SK-N-DZ (cell line): ENCODE measurements around the gene RFX2.
"Not testable (repeated sequence)": the region's sequence is repeated elsewhere in the genome, so short reads cannot be mapped to it uniquely, and the experiment has no call there.

Experiments
- DNase-seq: peaks from one replicate; pipeline ENCODE4 v3.0.0-alpha.2; 2015; ENCODE audit warnings: low spot score

Gene RFX2

DNA sequence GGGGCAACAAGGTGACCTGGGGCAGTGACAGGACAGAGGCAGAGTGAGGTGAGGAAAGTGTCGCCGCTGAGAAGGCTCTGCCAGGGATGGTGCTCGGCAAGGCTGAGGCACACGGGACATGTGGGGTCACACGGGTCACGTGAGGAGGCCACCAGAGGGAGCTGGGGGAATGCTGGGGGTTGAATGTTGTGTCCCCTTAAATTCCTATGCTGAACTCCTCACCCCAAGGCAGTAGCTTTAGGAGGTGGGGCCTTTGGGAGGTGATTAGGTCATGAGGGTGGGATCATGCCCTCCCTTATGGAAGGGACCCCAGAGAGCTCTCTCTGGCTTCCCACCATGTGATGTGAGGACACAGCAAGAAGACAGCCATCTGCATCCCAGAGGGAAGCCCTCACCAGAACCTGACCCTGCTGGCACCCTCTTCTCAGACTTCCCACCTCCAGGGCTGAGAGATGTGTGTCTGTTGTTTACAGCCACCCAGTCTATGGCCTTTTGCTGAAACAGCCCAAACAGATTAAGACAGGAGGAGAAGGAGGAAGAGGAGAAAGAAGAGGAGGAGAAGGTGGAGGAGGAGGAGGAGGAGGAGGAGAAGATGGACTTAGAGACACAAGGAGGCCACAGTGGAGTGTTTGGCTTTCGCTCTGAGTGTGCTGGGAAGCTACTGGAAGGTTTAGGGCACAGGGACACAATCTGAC is 35.4 kb downstream of the RFX2 start:
- no peak for DNase-seq

DNA sequence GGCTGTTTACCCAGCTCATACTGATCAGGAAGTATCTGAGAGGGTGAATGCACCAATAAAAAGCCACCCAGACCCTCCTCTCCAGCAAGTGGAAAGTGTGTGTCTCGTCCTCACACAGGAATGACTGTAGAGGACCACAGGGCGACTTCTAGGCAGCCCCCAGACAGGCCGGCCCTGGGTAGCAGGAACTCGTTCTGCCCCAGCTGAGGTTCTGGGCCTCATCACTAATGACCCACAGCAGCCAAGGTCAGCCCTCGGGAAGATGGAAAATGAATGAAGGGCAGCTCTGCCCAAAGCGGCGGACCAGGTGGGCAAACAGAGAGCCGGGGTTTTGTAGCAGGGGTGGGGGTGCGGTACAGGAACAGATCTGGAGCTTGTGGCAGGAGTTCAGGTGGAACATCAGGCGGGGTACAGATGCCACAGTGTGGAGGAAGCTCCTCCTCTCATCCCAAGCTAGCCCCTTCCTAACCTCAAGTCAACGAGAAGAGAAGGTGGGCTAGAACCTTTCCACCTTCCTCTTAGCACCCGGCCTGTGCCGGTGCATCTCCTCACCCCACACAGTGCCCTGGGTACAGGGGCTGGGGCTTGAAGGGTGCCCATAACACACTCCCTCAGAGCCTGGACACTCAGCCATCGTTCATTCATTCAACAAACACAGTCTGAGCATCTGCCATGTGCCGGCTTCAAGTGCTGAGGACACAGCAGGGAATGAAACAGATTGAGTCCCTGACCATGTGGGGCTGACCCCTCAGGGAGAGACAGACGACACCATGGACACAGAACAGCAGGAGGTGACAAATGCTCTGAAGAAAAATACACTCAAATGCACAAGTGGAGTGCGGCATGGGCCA is 36.2 kb downstream of the RFX2 start:
- no peak for DNase-seq

DNA sequence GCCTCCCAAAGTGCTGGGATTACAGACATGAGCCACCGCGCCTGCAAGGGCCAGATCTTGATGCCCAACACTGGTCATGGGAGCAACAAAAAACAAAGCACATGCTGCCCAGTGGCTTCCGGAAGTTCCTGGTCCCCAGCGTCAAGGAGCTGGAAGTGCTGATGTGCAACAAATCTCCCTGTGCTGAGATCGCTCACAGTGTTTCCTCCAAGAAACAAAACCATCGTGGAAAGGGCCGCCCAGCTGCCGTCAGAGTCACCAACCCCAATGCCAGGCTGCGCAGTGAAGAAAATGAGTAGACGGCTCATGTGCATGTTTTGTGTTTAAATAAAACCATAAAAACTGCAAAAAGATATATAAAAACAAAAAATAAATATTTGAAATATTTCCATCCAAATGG is 37.1 kb downstream of the RFX2 start:
- not testable (repeated sequence) for DNase-seq

DNA sequence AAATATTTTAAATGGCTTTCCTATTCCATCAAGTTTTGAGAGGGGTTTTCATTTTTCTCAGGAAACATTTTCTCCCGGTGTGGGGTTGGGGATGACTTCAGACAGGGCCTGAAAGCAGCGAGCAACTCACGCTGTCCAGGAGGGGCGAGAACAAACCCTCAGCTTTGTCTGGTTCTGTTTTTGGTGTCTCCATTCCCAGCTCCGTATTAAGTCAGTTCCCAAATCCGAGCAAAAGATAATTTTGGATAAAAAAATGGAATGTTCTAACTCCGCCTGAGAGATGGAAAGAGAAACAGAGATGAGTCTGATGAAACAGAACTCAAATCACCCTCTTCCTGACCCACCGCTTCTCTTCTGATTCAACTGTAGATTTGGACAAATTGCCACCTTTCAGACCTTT is 38.4 kb downstream of the RFX2 start:
- DNase-seq: no peak

GRCh38 chr19:6070720-6071485 is 39.4 kb downstream of the RFX2 start:
- DNase-seq: no peak

GRCh38 chr19:6070207-6070681 is 40.1 kb downstream of the RFX2 start:
- DNase-seq: no peak

- no peak for DNase-seq
Observed at GRCh38 chr19:6069268-6069791, 41.0 kb downstream of the RFX2 start.

GRCh38 chr19:6068711-6069110 is 41.6 kb downstream of the RFX2 start:
- no peak for DNase-seq

- DNase-seq: no peak
Observed at GRCh38 chr19:6067975-6068374, 42.3 kb downstream of the RFX2 start.

DNA sequence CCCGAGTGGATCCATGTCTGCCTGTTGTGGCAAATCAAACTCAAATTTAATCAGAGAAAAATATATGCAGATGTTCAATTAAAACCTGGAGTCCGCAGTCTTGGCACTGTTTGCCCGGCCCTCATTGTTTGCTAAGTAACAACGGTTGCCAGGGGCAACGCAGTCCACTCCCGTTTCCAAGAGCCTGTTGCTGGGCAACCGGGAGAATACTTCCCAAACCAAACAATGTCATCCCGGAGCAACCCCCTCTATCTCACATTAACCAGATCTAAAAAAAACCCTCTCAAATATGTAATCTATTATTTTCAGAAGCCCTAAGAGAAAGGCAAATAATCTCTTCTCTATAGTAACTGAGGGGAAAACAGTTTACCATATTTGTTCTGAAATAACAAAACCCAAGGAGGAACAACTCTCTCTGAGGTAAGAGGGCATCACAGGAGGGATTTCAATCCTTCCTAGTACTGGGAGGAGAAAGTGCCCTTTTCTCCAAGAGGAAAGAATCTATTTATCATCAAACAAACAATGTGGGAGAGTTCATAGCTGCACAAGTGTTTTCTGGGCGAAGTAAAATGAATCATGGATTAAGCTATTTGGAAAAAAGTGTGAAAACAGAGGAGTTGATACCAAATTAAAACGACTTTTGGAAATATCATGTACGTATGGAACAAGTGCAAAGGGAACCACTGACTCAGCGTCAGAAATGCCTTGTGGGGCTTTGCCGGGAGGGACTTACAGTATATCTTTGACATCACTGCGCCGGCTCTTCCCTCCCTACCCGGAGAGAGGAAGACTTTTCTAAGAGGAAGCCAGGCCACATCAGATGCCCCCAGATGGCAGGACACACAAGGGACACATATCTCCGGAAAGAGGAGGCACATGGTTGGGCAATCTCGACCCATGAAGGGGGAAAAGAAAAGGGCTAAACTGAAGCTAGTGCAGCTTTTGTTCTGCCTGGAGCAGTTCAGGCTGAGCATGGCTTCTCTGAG is 43.3 kb downstream of the RFX2 start:
- DNase-seq: peak; percentile 17

DNA sequence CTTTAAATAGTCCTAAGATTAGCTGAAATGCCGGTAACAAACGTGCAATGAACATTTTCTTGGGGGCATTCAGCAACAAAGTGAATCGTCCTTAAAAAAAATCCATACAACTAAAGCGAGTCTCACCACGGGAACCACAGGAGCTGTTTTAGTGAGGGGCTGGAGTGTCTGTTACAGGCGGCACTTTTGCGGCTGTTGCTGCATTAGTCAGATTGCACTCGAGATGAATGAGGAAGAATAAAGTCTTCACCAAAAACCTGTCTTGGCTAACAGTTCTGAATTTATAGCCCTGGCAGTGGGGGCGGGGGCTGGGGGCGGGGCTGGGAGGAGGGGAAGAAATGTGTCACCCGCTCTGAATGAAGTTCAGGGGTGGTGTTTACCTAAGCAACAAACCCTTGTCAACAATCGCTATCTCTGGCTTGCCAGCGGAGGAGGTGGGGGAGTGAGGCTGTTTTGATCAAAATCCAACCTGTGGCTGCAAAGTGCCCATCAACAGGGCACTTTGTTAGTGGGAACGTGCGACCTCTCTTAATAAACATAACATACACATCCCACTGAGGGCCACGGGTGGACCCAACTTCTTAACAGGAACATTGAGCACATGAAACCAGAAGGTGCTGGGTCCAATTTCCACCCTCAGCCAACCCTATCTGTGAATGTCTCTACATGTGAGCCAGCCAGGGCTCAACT is 44.5 kb downstream of the RFX2 start:
- DNase-seq: no peak

DNA sequence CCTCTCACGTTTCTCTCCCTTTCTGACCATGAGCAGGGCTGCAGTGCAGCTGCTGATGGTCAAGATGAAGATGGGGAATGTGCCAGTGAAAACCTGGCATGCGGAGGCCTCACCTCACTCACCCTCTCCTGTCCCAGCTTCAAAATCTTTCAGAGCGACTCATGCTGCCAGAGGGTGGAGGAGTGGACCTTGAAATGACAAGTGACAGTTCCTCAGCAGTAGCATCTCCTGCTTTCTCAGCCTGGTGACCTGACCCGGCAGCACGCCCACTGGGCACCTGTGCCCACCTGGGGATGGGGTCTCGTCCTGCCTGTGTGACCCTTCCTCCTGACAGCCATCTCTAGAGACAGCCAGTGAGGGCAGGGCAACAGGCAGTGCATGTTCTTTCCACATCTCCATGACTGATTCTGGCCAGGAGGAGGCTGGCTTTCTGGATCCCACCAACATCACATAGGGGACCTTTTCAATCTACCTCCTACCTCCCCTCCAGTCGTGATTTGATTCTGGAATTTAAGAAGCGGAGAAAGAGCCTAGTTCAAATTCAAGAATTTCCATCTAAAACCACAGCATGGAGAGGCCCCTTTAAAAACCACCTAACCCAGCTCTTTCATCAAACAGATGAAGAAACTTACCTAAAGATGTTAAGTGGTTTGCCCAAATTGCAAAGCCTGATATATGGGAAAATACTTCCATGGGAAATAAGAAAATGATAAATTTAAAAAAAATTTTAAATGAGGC is 45.8 kb downstream of the RFX2 start:
- DNase-seq: no peak

DNA sequence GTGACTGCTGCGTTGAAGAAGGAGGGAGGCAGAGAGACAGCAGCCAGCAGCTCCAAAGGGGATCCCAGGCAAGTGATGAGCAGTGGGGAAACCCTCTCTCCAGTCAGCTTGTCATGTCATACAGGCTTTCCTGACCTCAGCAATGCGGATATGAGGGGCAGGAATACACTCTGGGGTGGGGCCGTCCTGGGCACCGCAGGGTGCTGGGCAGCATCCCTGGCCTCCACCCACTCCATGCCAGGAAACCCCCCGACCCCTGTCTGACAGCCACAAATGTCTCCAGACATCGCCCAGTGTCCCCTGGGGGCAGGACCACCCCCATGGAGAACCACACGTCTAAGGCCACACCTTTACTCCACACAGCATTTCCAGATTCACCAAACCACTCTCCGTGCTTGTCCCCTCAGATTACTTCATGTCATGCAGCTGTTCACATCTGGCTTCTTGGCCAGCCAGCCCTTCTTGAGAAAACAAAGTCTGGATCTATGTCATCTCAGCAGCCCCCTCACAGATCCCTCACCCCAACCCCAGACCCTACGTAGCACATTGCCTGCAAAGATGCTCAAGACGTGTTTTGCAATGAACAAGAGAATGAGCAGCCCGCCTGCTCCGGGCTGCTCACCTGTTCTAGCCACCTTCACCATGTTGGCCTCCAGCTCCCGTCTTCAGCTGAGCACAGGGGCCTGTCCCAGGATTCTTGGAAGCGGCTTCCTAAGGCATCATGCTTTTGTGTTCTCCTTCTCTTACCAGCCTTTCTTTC is 46.5 kb downstream of the RFX2 start:
- DNase-seq: no peak

DNA sequence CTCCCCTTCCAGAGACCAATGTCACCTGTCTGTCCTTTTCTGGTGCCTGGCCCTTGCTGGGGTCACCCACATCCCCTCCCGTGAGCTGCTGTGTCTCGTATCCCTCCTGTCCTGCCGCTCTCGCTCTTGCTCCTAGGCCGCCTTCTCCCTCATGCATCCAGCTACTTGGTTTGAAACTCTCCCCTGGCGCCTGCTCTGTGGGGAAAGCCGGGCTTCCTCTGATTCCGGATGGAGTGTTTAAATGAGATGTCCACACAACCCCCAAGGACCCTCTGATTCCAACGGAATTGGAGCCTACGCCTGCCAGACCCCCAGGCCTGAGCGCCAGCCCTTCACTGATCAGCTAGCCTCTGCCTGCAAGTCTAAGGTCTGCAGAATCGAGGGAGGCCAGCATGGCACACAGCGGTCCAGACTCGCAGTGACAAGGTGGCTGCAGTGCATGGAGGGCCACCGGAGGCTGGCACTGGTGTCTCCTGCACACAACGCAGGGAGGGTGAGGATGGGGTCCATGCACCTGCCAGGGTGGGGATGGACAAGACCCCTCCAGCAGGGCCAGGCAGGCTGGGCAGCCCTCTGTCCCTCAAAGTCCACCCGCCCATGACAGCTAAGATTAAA is 47.2 kb downstream of the RFX2 start:
- DNase-seq: no peak

DNA sequence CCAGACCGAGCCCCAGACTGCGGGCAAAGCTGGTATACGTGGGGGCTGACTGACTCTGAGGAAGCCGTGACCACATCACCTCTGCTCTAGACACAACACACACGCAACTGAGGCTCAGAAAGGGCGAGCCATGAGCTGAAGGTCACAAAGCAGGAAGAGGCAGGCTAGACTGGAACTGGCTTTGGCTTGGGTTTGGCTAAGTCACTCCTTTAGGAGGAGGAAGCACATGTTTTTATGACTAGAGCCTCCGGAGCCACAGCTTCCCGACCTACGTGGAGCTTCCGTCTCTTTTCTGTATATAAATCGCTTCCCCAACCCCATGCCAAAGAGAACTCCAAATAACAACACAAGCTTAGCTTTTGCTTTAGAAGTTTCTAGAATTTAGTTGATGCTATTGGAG is 48.0 kb downstream of the RFX2 start:
- DNase-seq: no peak

DNA sequence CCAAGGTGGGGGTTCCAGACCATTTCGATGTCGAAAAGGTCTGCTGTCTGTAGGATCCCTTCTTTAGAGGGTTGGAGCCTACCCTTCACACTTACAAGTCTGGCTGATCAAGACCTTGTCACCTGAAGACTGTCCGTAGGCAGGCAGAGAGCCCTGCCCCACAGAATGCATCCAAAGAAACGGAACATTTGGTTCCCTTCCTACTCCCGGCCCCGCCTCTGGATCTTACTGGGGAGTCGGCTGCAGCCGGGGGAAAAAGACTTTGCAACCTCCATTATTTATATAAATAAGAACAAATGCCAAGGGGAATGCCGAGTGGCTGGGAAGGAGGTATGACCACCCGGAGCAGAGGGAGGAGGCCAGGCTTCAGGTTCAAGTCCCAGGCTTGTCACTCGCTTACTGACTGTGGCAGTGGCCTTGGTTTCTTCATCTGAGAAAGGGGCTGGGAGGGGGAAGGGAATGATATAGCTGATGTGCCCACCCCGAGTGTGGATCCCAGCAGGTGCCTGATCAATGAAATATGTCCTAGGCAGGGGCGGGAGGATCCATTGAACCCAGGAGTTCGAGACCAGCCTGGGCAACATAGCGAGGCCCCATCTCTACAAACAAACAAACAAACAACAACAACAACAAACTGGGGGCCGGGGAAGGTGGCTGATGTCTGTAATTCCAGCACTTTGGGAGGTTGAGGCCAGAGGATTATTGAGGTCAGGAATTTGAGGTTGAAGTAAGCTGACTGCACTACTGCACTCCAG is 48.7 kb downstream of the RFX2 start:
- DNase-seq: no peak

GRCh38 chr19:6060600-6061375 is 49.5 kb downstream of the RFX2 start:
- peak; percentile 9 for DNase-seq
